CD4-positive, alpha-beta T cell treated with Interleukin-1 beta for 1 hour (primary cell): ENCODE results near the gene PRAMEF15.
"Not testable (repeated sequence)": the region's sequence is repeated elsewhere in the genome, so short reads cannot be mapped to it uniquely, and the experiment has no call there.

Experiments
- DNase-seq, 2 donors: peaks; one replicate each; pipeline ENCODE4 v3.0.0-alpha.2; 2020 to 2022

PRAMEF15 gene

GRCh38 chr1:13315281-13315680, at the start of gene PRAMEF15:
PRAMEF15 (plus strand) TSS chr1:13315581; CDS start chr1:13318408, 2,827 bp downstream.
- DNase-seq: not testable (repeated sequence)

GRCh38 chr1:13277016-13277415, 38.4 kb upstream of the PRAMEF15 start:
- DNase-seq: not testable (repeated sequence)

DNA sequence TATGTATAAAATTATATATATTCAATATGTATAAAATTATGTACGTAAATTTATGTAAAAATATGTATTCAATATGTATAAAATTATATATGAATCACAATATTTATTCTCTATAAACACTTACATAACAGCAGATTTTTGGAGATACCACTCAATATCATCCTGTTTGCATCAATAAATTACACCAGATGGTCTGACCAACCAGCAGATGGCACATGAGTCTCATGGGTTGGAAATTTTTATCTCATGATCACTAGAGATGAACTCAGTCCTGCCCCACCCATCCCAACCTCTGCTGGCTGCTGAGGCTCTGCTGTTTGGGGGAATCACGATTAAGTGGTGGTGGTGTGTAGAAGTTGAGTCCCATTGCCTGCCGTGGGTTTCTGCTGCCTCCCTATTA, 35.8 kb upstream of the PRAMEF15 start:
- not testable (repeated sequence) for DNase-seq

DNA sequence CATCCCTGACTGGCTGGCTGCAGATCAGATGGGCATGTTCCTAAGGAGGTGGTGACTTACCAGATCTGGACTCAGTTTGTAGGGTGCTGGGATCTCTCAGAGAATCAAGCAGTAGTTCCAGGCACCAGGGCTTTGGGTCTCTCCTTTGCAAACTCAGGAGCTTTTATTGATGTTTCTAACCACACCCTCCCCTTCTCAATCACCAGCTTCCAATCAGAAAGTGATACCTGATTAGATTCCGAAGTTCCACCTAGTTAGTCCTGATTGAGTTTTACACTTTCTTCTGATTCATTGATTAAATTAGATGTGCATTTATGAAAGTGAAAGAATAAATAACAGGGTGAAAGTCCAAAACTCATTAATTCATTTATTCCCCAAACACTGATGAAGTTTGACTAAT, 30.3 kb upstream of the PRAMEF15 start, which contains the start of gene PRAMEF8:
Gene PRAMEF8, minus strand, starts transcription at position 101 of the 400 bp plus-strand sequence. CDS start 1,046 bp downstream, outside the sequence.
- DNase-seq: not testable (repeated sequence)

GRCh38 chr1:13289030-13289429, 26.4 kb upstream of the PRAMEF15 start:
- not testable (repeated sequence) for DNase-seq

GRCh38 chr1:13297216-13297931, 18.0 kb upstream of the PRAMEF15 start:
- DNase-seq: not testable (repeated sequence)

DNA sequence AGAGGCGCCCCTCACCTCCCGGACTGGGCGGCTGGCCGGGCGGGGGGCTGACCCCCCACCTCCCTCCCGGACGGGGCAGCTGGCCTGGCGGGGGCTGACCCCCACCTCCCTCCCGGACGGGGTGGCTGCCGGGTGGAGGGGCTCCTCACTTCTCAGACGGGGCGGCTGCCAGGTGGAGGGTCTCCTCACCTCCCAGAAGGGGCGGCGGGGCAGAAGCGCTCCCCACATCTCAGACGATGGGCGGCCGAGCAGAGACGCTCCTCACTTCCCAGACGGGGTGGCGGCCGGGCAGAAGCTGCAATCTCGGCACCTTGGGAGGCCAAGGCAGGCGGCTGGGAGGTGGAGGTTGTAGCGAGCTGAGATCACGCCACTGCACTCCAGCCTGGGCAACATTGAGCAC, 16.7 kb upstream of the PRAMEF15 start:
- DNase-seq: not testable (repeated sequence)

GRCh38 chr1:13302197-13302596, 13.2 kb upstream of the PRAMEF15 start:
- DNase-seq: not testable (repeated sequence)

- not testable (repeated sequence) for DNase-seq
Measured at GRCh38 chr1:13303239-13303638, 12.1 kb upstream of the PRAMEF15 start, which contains the start of gene PRAMEF33. PRAMEF33 (plus strand) TSS chr1:13303539; CDS start chr1:13305955, 2,416 bp downstream.

DNA sequence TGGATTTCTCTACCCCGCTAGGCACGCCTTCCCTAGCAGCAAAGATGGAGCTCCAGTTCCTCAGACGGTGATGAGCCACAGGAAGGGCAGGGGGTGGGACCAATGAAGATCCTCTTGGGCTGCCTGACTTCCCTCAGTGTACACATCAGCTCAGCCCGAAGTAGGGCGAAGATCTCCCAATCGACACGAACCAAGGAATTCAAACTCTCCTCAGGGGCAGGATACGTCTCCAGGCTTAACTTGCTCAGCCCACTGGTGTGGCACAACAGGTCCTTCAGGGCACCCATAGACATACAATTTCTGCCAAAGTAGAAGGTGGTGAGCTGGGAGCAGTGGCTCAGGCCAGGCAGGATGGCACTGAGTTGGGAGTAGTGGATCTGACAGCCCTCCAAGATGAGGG, 27.1 kb downstream of the PRAMEF15 start:
- not testable (repeated sequence) for DNase-seq

DNA sequence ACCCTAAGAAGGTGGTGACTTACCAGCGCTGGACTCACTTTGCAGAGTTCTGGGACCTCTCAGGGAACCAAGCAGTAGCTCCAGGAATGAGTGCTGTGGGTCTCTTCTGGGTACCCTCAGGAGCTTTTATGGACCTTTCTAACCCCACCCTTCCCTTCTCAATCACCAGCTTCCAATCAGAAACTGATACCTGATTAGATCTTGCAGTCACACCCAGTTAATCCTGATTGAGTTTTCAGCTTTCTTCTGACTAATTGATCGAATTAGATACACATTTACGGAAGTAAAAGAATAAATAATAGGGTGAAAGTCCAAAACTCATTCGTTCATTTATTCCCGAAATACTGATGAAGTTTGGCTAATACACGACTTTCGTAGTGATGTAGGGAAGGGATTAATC, 31.7 kb downstream of the PRAMEF15 start, which contains the start of gene PRAMEF14:
Gene PRAMEF14, minus strand, starts transcription at position 101 of the 400 bp plus-strand sequence. CDS start 1,820 bp downstream, outside the sequence.
- not testable (repeated sequence) for DNase-seq

- DNase-seq: not testable (repeated sequence)
Measured at GRCh38 chr1:13353476-13353875, 38.1 kb downstream of the PRAMEF15 start.

GRCh38 chr1:13354475-13354874, 39.1 kb downstream of the PRAMEF15 start:
- DNase-seq: not testable (repeated sequence)

DNA sequence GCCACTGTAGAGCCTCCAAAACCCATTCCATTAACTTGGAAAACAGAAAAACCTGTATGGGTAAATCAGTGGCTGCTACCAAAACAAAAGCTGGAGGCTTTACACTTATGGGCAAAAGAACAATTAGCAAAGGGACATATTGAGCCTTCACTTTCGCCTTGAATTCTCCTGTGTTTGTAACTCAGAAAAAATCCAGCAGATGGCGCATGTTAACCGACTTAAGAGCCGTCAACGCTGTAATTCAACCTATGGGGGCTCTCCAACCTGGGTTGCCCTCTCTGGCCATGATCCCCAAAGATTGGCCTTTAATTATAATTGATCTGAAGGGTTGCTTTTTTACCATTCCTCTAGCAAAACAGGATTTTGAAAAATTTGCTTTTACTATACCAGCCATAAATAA, 41.4 kb downstream of the PRAMEF15 start:
- peak in 1 of 2 donors; percentile 30 for DNase-seq

GRCh38 chr1:13362364-13362763, 47.0 kb downstream of the PRAMEF15 start:
- DNase-seq: not testable (repeated sequence)

GRCh38 chr1:13364928-13365327, 49.5 kb downstream of the PRAMEF15 start:
- not testable (repeated sequence) for DNase-seq

GRCh38 chr1:13366536-13366935, 51.2 kb downstream of the PRAMEF15 start:
- DNase-seq: not testable (repeated sequence)

DNA sequence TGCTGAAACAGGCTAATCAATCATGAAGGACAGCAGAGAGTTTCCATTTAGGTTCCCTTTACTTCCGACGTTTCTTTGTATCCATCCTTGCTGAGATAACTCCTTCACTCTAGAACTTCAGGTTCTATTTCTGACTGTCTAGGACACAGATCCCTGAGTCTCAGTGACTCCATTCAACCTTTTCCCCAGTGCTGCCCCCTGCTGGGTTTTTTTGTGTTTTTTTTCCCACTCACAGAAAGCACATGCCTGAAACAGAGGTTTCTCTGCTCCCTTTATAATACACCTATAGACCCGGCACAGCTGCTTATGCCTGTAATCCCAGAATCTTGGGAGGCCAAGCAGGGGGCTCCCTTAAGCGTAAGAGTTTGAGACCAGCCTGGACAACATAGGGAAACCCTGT, 53.2 kb downstream of the PRAMEF15 start:
- not testable (repeated sequence) for DNase-seq
